Neural progenitor cell (in vitro differentiated cells): ENCODE results near the gene EML5.

Source experiments
- CTCF ChIP-seq: fragments of 200-600 bp; sonication (generic); IDR thresholded peaks from 2 replicates; pipeline ENCODE4 v1.5.1; 2017; ENCODE audit warnings: antibody characterized with exemption, mild to moderate bottlenecking
- EZH2phosphoT487 ChIP-seq: fragments of 200-600 bp; sonication (generic); IDR thresholded peaks from 2 replicates; pipeline ENCODE4 v1.6.1; 2017; ENCODE audit warnings: antibody characterized with exemption

- TF ChIP-seq CTCF (no peak), EZH2phosphoT487 (no peak)
Measured at GRCh38 chr14:88616697-88617096, 176.1 kb downstream of the EML5 start.
